Testis (tissue), 3 donors: ENCODE measurements around the gene CMTM8. TPM values are rescaled to one million over a fixed set of nuclear protein-coding genes. Genes with fewer than 3 reads are reported as not detected.

Experiments used
- DNase-seq: peaks from one replicate; pipeline ENCODE4 v3.0.0-alpha.2; 2019
- H3K27ac ChIP-seq, 2 donors: fragments of 200-600 bp; sonication (generic); one replicate each; pipeline ENCODE4 v1.5.1; 2019
- H3K27me3 ChIP-seq: fragments of 200-600 bp; sonication (generic); one replicate; pipeline ENCODE4 v1.5.1; 2019
- H3K36me3 ChIP-seq: fragments of 200-600 bp; sonication (generic); one replicate; pipeline ENCODE4 v1.5.1; 2017; ENCODE audit warnings: low read depth; ENCODE audit errors: missing control alignments
- H3K4me1 ChIP-seq: fragments of 200-600 bp; sonication (generic); one replicate; pipeline ENCODE4 v1.5.1; 2019
- H3K4me3 ChIP-seq, 2 donors: fragments of 200-600 bp; sonication (generic); one replicate each; pipeline ENCODE4 v1.5.1; 2017 to 2019
- H3K9me3 ChIP-seq: fragments of 200-600 bp; sonication (generic); one replicate; pipeline ENCODE4 v1.5.1; 2017
- CTCF ChIP-seq, 3 experiments: fragments of 450-650 bp in 2 of 3; fragments of 200-600 bp in 1 of 3; sonication (generic) in 1 of 3; IDR thresholded peaks; one replicate each; pipeline ENCODE4 v1.5.1; 2016 to 2019; ENCODE audit warnings: antibody characterized with exemption in 3 of 3, mild to moderate bottlenecking in 2 of 3, moderate library complexity in 1 of 3
- POLR2A ChIP-seq: fragments of 450-650 bp; IDR thresholded peaks from one replicate; pipeline ENCODE4 v1.6.1; 2017; ENCODE audit warnings: antibody characterized with exemption, mild to moderate bottlenecking, moderate library complexity
- WGBS, 2 donors: methylation state at CpG; one replicate each; pipeline ENCODE4 v1.1.5; 2018; 5-methylcytosine and 5-hydroxymethylcytosine counted together
- intact Hi-C: fragments of 100-400 bp; cut with DNase I; formaldehyde crosslinking; loops from one replicate; pipeline ENCODE4 v1.15.1; 2023; ENCODE audit warnings: low total_unique reads
- polyA plus RNA-seq: library from polyadenylated mRNA; stranded (reverse); fragments of 350-450 nt; fragmentation: Illumina TruSeq; extraction: RNeasy Lipid Tissue Mini Kit (QIAGEN cat#74804); gene quantifications from one replicate; pipeline ENCODE4 v1.2.3, GENCODE V29; 2014; ENCODE audit warnings: low read depth, low replicate concordance; ENCODE audit not compliant: insufficient read depth
- total RNA-seq, 2 donors: library from RNA; depleted of rRNA; stranded (reverse); fragments of >200 nt; gene quantifications; one replicate each; pipeline ENCODE4 v1.2.3, GENCODE V29; 2016

Gene CMTM8
- total and polyA plus RNA-seq, 3 donors from 2014 or later = 1.8 to 6.8 (median 2.5) TPM

- intact Hi-C loops = no loop called here
- TF ChIP-seq POLR2A = no peak
- TF ChIP-seq CTCF (IDR thresholded peaks at IDR 0.05) = no peak
- Histone ChIP-seq H3K27me3 (no peaks in the 10 kb centered on the region), H3K27ac (no peak overlapping the region), H3K36me3 (no peaks in the 10 kb centered on the region), H3K4me1 (no peaks in the 10 kb centered on the region), H3K9me3 (no peaks in the 10 kb centered on the region), H3K4me3 (peak overlapping the region; percentile 56 to 58)
- WGBS, 2 donors = 40 to 42% methylated on average over 10 to 12 of the region's 12 CpGs
- DNase-seq = peak; percentile 20
Observed at GRCh38 chr3:32239307-32240158, 1.1 kb downstream of the CMTM8 start.

DNA sequence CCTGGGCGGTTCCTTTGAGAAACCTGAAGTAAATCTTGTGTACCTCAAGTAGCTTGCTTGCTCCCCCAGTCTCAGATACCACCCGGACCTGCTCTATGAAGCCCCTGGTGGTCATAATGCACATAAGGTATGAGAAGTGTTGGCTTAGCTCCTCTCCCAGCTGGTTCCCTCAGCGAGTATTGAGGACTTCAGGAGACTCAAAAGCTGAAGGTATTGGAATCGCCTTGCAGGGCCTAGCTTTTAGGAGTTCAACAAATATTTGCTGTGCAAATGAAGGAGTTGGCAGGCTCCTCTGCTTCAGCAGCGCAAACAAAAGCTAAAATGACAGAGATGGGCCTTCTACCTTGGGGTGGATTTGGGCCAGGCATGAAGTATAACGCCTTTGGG is 1.7 kb downstream of the CMTM8 start:
- Histone ChIP-seq H3K27me3 (no peaks in the 10 kb centered on the region), H3K27ac (no peak overlapping the region), H3K9me3 (no peaks in the 10 kb centered on the region), H3K36me3 (no peaks in the 10 kb centered on the region), H3K4me3 (no peak overlapping the region), H3K4me1 (no peaks in the 10 kb centered on the region)
- DNase-seq = no peak
- intact Hi-C loops = no loop called here
- no peak for TF ChIP-seq CTCF (IDR thresholded peaks at IDR 0.05)
- TF ChIP-seq POLR2A = no peak
- WGBS, 2 donors = 64 to 68% methylated on average over 6 of the region's 6 CpGs

- intact Hi-C loops = no loop called here
- no peak overlapping the region for H3K4me3 ChIP-seq
- H3K9me3 ChIP-seq = no peaks in the 10 kb centered on the region
- no peaks in the 10 kb centered on the region for H3K27me3 ChIP-seq
- TF ChIP-seq POLR2A = no peak
- TF ChIP-seq CTCF (IDR thresholded peaks at IDR 0.05) = no peak
- no peaks in the 10 kb centered on the region for H3K36me3 ChIP-seq
- H3K4me1 ChIP-seq = no peaks in the 10 kb centered on the region
- H3K27ac ChIP-seq = no peak overlapping the region
- 83 to 90% methylated on average over 4 of the region's 4 CpGs for WGBS, 2 donors
- no peak for DNase-seq
Observed at GRCh38 chr3:32241100-32241499, 2.6 kb downstream of the CMTM8 start.

- Histone ChIP-seq H3K27me3 (no peaks in the 10 kb centered on the region), H3K27ac (no peak overlapping the region), H3K36me3 (no peaks in the 10 kb centered on the region), H3K4me1 (no peaks in the 10 kb centered on the region), H3K9me3 (no peaks in the 10 kb centered on the region), H3K4me3 (no peak overlapping the region)
- no peak for DNase-seq
- intact Hi-C loops = no loop called here
- WGBS, 2 donors = 85 to 88% methylated on average over 2 of the region's 2 CpGs
- TF ChIP-seq POLR2A = no peak
- no peak for TF ChIP-seq CTCF (IDR thresholded peaks at IDR 0.05)
Observed at GRCh38 chr3:32243519-32243918, 5.0 kb downstream of the CMTM8 start.

DNA sequence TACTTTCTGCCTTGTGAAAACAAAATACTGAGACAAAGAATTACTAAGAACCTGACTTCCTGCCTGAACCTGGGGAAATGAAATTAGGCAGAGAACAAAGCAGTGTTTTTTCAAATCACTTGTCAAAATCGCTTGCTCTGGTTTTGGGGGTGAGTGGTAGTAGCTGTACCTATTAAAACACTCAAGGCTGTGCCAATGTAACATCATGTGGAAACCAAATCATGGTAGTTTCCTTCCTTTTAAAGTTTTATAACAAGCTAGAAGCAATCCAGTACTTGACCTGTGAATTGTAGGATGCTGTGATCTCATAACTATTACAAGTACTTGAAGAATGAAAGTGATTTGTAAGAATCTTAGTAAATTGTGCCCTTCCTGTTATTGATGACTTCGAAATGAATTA is 6.7 kb downstream of the CMTM8 start:
- intact Hi-C loops = no loop called here

More for the DNA sequence above, 6.7 kb downstream of the CMTM8 start:
- 79% methylated on average over 2 of the region's 2 CpGs for WGBS, 2 donors
- Histone ChIP-seq H3K36me3 (no peaks in the 10 kb centered on the region), H3K27ac (no peak overlapping the region), H3K9me3 (no peaks in the 10 kb centered on the region), H3K4me3 (no peak overlapping the region), H3K27me3 (no peaks in the 10 kb centered on the region), H3K4me1 (no peaks in the 10 kb centered on the region)
- TF ChIP-seq POLR2A = no peak
- no peak for TF ChIP-seq CTCF (IDR thresholded peaks at IDR 0.05)
- no peak for DNase-seq
